Muscle of leg (tissue), 11 donors: Measurements from ENCODE around the gene PPIH. TPM values are rescaled to one million over a fixed set of nuclear protein-coding genes. Genes with fewer than 3 reads are reported as not detected.
"Not testable (repeated sequence)": the region's sequence is repeated elsewhere in the genome, so short reads cannot be mapped to it uniquely, and the experiment has no call there.

ENCODE experiments used
- DNase-seq: peaks from one replicate; pipeline ENCODE4 v3.0.0; 2013
- H3K27ac ChIP-seq: one replicate; pipeline ENCODE4 v1.5.1; 2013; ENCODE audit warnings: mild to moderate bottlenecking, low read length, control low read depth
- H3K27me3 ChIP-seq: one replicate; pipeline ENCODE4 v1.6.1; 2013; ENCODE audit warnings: low read length; ENCODE audit not compliant: control insufficient read depth, insufficient read depth
- H3K36me3 ChIP-seq: one replicate; pipeline ENCODE4 v1.6.1; 2013; ENCODE audit warnings: low read length; ENCODE audit not compliant: control insufficient read depth, insufficient read depth
- H3K4me1 ChIP-seq: one replicate; pipeline ENCODE4 v1.6.1; 2013; ENCODE audit warnings: low read length; ENCODE audit not compliant: control insufficient read depth, insufficient read depth
- H3K4me3 ChIP-seq: one replicate; pipeline ENCODE4 v1.5.1; 2013; ENCODE audit warnings: low read length, control low read depth
- H3K9me3 ChIP-seq: replicated peaks from 2 replicates; pipeline ENCODE4 v1.6.1; 2013; ENCODE audit warnings: low read depth, low read length; ENCODE audit not compliant: control insufficient read depth
- WGBS: methylation state at CpG from one replicate; pipeline ENCODE4 v1.1.5; 2013; ENCODE audit warnings: missing lambda C conversion rate; ENCODE audit not compliant: insufficient coverage; 5-methylcytosine and 5-hydroxymethylcytosine counted together
- polyA plus RNA-seq, 8 donors: library from polyadenylated mRNA; unstranded; fragments of 120-200 nt; gene quantifications; one replicate each; pipeline versions ENCODE4 v1.2.1 to v1.2.3, GENCODE V29; 2013; ENCODE audit warnings: inconsistent platforms in 1 of 8, low replicate concordance in 1 of 8; ENCODE audit not compliant: insufficient read length in 8 of 8, insufficient read depth in 1 of 8
- total RNA-seq: library from RNA; stranded (reverse); fragments of 120-200 nt; gene quantifications from one replicate; pipeline ENCODE4 v1.2.4, GENCODE V29; 2013

The PPIH gene
- total and polyA plus RNA-seq, 9 donors = 37.2 to 50.1 (median 40.9) TPM

DNA sequence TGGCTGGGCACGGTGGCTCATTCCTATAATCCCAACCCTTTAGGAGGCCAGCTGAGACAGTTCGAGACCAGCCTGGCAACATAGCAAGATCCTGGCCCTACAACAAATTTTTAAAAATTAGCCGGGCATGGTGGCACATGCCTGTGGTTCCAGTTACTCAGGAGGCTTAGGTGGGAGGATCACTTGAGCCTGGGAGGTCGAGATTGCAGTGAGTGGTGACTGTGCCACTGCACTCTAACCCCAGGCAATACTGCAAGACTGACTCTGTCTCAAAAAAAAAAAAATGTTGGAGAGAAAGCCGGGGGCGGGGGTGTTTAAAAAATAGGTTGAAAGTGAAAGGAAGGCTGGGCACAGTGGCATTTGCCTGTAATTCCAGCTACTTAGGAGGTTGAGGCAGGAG, 65.3 kb downstream of the PPIH start:
- no peak overlapping the region for H3K4me3 ChIP-seq
- WGBS = 93% methylated on average over 3 of the region's 6 CpGs

DNA sequence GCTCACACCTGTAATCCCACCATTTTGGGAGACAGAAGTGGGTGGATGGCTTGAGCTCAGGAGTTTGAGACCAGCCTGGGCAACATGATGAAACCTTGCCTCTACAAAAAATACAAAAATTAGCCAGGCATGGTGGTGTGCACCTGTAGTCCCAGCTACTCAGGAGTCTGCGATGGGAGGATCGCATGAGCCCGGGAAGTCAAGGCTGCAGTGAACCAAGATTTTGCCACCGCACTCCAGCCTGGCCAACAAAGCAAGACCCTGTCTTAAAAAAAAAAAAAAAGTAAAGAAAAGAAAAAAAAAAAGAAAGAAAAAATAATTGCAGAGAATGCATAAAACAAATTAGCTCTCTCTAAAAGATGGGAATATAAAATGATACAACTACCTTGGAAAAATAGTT, 67.6 kb downstream of the PPIH start:
- not testable (repeated sequence) for H3K9me3 ChIP-seq, H3K27ac ChIP-seq, H3K36me3 ChIP-seq, H3K4me1 ChIP-seq, DNase-seq, H3K27me3 ChIP-seq, H3K4me3 ChIP-seq
- no CpG with 5 or more reads among the region's 4 CpGs for WGBS

More for the DNA sequence above, 65.3 kb downstream of the PPIH start:
- peaks cover 2% of the 10 kb centered on the region for H3K36me3 ChIP-seq
- DNase-seq = no peak
- peaks cover 2% of the 10 kb centered on the region for H3K9me3 ChIP-seq
- no peak overlapping the region for H3K27ac ChIP-seq
- no peaks in the 10 kb centered on the region for H3K4me1 ChIP-seq
- H3K27me3 ChIP-seq = no peaks in the 10 kb centered on the region

Other genes with a start within 250 kb of the PPIH start
- gene ZMYND12, start 202.4 kb upstream of the PPIH start, total RNA-seq = 0.80 TPM
- gene ZMYND12, start 202.4 kb upstream of the PPIH start, polyA plus RNA-seq = 1 to 10 TPM in 1 of 8 donors, under 1 TPM in 7; 0.56 to 1.6 (median 0.87) TPM
- gene PPCS, start 201.9 kb upstream of the PPIH start, total RNA-seq = 39.5 TPM
- gene PPCS, start 201.9 kb upstream of the PPIH start, polyA plus RNA-seq = 10 to 100 TPM; 35.1 to 41.0 (median 39.5) TPM
- 1.7 TPM for gene CCDC30, start 195.1 kb upstream of the PPIH start, total RNA-seq
- gene CCDC30, start 195.1 kb upstream of the PPIH start, polyA plus RNA-seq = 1 to 10 TPM; 1.2 to 3.5 (median 1.9) TPM
- 671 TPM for gene YBX1, start 24.0 kb downstream of the PPIH start, total RNA-seq
- 1,000 to 10,000 TPM in 6 of 8 donors, 100 to 1,000 TPM in 2; 883 to 1,154 (median 1,055) TPM for gene YBX1, start 24.0 kb downstream of the PPIH start, polyA plus RNA-seq
- gene CLDN19, start 81.8 kb downstream of the PPIH start, total RNA-seq = 0.53 TPM
- gene CLDN19, start 81.8 kb downstream of the PPIH start, polyA plus RNA-seq = 1 to 10 TPM in 2 of 8 donors, under 1 TPM in 6; 0.10 to 3.5 (median 0.66) TPM
- gene P3H1, start 108.6 kb downstream of the PPIH start, total RNA-seq = 72.3 TPM
- 100 to 1,000 TPM in 1 of 8 donors, 10 to 100 TPM in 7; 51.7 to 103 (median 72.5) TPM for gene P3H1, start 108.6 kb downstream of the PPIH start, polyA plus RNA-seq
- 5.2 TPM for gene C1orf50, start 108.8 kb downstream of the PPIH start, total RNA-seq
- gene C1orf50, start 108.8 kb downstream of the PPIH start, polyA plus RNA-seq = 10 to 100 TPM in 3 of 8 donors, 1 to 10 TPM in 5; 4.6 to 12.9 (median 8.9) TPM
- 0.18 TPM for gene TMEM269, start 126.6 kb downstream of the PPIH start, total RNA-seq
- 1 to 10 TPM in 1 of 8 donors, under 1 TPM in 7; 0.56 to 1.2 (median 0.80) TPM for gene TMEM269, start 126.6 kb downstream of the PPIH start, polyA plus RNA-seq
- 6.7 TPM for gene ERMAP, start 158.7 kb downstream of the PPIH start, total RNA-seq
- gene ERMAP, start 158.7 kb downstream of the PPIH start, polyA plus RNA-seq = 10 to 100 TPM in 2 of 8 donors, 1 to 10 TPM in 6; 6.9 to 10.9 (median 8.4) TPM
- 51.9 TPM for gene SVBP, start 159.0 kb downstream of the PPIH start, total RNA-seq
- gene SVBP, start 159.0 kb downstream of the PPIH start, polyA plus RNA-seq = 10 to 100 TPM; 39.1 to 55.5 (median 48.9) TPM
- 9.9 TPM for gene ZNF691, start 188.2 kb downstream of the PPIH start, total RNA-seq
- gene ZNF691, start 188.2 kb downstream of the PPIH start, polyA plus RNA-seq = 10 to 100 TPM in 4 of 8 donors, 1 to 10 TPM in 4; 8.6 to 10.7 (median 10.1) TPM